A549 (cell line): ENCODE measurements around the gene ITCH.

Experiments
- EP300 ChIP-seq, 2 experiments: fragments of >200 bp; sonication (Bioruptor Twin); formaldehyde crosslinking; IDR thresholded peaks; 2 replicates in 1 of 2; 3 replicates in 1 of 2; pipeline ENCODE4 v1.6.1; 2016 to 2017
- TFCP2L1 ChIP-seq: fragments of 250-450 bp; sonication (Bioruptor Pico); IDR thresholded peaks from 2 replicates; pipeline ENCODE4 v1.5.0; 2021; ENCODE audit warnings: mild to moderate bottlenecking
- TF ChIP-seq, protein P1 (sequence below): fragments of >200 bp; sonication (Bioruptor Twin); formaldehyde crosslinking; IDR thresholded peaks from 3 replicates; pipeline ENCODE4 v1.5.1; 2016
- TF ChIP-seq, protein P2 (sequence below): fragments of 200-600 bp; sonication (generic); IDR thresholded peaks from 2 replicates; pipeline ENCODE4 v1.6.1; 2016; ENCODE audit warnings: antibody characterized with exemption, mild to moderate bottlenecking, moderate library complexity

DNA sequence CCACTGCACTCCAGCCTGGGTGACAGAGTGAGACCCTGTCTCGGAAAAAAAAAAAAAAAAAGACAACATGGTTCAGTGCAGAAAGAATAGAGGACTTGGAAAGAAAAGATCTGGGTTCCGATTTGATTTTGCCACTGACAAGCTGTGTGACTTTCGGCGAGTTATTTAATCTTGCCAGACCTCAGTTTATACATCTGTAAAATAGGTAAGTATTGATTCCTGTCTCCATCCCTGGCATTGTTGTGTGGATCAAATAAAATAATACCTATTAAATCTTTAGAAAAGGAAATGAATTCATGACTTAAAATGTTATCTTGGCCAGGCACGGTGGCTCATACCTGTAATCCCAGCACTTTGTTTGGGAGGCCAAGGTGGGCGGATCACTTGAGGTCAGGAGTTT lies 7.0 kb downstream of the ITCH start:
- TF ChIP-seq EP300 (IDR thresholded peaks at IDR 0.05) (no peak), TFCP2L1 (CRISPR knock-in tag) (no peak)
- TF ChIP-seq, protein P1, sequence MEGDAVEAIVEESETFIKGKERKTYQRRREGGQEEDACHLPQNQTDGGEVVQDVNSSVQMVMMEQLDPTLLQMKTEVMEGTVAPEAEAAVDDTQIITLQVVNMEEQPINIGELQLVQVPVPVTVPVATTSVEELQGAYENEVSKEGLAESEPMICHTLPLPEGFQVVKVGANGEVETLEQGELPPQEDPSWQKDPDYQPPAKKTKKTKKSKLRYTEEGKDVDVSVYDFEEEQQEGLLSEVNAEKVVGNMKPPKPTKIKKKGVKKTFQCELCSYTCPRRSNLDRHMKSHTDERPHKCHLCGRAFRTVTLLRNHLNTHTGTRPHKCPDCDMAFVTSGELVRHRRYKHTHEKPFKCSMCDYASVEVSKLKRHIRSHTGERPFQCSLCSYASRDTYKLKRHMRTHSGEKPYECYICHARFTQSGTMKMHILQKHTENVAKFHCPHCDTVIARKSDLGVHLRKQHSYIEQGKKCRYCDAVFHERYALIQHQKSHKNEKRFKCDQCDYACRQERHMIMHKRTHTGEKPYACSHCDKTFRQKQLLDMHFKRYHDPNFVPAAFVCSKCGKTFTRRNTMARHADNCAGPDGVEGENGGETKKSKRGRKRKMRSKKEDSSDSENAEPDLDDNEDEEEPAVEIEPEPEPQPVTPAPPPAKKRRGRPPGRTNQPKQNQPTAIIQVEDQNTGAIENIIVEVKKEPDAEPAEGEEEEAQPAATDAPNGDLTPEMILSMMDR, result no peak
- TF ChIP-seq, protein P2, sequence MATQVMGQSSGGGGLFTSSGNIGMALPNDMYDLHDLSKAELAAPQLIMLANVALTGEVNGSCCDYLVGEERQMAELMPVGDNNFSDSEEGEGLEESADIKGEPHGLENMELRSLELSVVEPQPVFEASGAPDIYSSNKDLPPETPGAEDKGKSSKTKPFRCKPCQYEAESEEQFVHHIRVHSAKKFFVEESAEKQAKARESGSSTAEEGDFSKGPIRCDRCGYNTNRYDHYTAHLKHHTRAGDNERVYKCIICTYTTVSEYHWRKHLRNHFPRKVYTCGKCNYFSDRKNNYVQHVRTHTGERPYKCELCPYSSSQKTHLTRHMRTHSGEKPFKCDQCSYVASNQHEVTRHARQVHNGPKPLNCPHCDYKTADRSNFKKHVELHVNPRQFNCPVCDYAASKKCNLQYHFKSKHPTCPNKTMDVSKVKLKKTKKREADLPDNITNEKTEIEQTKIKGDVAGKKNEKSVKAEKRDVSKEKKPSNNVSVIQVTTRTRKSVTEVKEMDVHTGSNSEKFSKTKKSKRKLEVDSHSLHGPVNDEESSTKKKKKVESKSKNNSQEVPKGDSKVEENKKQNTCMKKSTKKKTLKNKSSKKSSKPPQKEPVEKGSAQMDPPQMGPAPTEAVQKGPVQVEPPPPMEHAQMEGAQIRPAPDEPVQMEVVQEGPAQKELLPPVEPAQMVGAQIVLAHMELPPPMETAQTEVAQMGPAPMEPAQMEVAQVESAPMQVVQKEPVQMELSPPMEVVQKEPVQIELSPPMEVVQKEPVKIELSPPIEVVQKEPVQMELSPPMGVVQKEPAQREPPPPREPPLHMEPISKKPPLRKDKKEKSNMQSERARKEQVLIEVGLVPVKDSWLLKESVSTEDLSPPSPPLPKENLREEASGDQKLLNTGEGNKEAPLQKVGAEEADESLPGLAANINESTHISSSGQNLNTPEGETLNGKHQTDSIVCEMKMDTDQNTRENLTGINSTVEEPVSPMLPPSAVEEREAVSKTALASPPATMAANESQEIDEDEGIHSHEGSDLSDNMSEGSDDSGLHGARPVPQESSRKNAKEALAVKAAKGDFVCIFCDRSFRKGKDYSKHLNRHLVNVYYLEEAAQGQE, result no peak
